T-helper 1 cell (primary cell): ENCODE results near the gene RNASEL.
A peak's percentile ranks its signal among the peaks of the same experiment; 100 is the strongest.
"Not testable (repeated sequence)": the region's sequence is repeated elsewhere in the genome, so short reads cannot be mapped to it uniquely, and the experiment has no call there.

Experiments
- DNase-seq, 5 donors: peaks; one replicate each; pipeline ENCODE4 v3.0.0-alpha.2; 2012 to 2020
- total RNA-seq, 4 donors: gene quantifications; one replicate each; lab custom pipeline; 2026; lab: John Stamatoyannopoulos, UW

The RNASEL gene, protein sequence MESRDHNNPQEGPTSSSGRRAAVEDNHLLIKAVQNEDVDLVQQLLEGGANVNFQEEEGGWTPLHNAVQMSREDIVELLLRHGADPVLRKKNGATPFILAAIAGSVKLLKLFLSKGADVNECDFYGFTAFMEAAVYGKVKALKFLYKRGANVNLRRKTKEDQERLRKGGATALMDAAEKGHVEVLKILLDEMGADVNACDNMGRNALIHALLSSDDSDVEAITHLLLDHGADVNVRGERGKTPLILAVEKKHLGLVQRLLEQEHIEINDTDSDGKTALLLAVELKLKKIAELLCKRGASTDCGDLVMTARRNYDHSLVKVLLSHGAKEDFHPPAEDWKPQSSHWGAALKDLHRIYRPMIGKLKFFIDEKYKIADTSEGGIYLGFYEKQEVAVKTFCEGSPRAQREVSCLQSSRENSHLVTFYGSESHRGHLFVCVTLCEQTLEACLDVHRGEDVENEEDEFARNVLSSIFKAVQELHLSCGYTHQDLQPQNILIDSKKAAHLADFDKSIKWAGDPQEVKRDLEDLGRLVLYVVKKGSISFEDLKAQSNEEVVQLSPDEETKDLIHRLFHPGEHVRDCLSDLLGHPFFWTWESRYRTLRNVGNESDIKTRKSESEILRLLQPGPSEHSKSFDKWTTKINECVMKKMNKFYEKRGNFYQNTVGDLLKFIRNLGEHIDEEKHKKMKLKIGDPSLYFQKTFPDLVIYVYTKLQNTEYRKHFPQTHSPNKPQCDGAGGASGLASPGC
- 15.3 to 49.8 (median 40.8) reads per million in 4 donors for total RNA-seq

DNA sequence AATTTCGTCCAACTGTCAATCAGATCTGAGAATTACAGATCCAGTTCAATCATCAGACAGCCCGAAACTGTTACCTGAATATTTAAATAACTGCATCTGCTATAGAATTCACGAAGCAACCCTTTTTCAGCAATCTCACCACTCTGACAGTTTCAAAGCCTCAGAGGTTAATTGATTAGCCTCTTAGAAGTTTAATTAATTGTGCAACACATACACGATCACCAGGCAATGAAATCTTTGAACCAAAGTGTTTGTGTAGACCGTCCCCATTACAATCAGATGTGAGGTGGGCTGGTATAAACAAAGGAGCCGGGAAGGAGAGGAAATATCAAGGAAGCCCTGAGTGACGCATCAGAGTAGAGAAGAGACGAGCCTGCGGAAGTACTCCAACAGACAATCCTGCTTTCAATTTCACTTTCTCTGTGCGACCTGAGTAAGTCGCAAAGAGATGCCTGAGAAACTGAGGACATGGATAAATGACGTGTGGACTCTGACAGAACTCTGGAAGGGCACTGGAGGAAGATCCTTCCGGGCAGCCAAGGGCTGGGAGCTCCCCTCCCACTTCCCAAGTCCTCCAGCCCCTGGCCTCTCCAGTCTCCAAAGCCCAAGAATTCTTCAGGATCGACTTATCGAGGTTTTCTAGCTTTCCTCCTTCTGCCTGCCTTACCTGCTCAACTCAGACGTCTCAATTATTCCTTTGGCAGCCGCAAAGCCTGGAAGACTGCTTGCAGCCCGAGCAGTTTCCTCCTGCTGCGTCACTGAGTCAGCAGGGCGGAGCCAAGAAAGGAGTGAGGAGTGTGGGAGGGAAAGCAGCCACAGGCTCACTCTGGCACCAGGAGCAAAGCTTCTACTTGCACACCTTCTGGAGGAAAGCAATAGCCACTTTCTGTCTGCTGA lies at the start of gene RNASEL:
TSS of gene RNASEL (minus strand) at position 757 of the 897 bp plus-strand sequence. CDS start 2,450 bp downstream, outside the sequence.
- peak in 4 of 5 donors; percentile 30 to 79 (median 52) for DNase-seq

DNA sequence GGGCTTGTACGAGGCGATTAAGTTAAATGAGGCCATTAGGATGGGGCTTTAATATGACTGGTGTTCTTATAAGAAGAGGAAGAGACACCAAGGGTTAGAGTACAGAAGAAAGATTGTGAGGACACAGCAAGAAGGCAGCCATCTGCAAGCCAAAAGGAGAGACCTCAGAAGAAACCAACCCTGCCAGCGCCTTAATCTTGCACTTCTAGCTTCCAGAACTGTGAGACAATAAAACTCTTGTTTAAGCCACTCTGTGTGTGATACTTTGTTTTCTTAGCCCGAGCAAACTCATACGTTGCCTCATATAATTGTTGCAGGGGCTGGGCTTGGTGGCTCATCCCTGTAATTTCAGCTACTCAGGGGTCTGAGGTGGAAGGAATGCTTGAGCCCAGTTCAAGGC lies 48.7 kb upstream of the RNASEL start:
- no peak for DNase-seq

DNA sequence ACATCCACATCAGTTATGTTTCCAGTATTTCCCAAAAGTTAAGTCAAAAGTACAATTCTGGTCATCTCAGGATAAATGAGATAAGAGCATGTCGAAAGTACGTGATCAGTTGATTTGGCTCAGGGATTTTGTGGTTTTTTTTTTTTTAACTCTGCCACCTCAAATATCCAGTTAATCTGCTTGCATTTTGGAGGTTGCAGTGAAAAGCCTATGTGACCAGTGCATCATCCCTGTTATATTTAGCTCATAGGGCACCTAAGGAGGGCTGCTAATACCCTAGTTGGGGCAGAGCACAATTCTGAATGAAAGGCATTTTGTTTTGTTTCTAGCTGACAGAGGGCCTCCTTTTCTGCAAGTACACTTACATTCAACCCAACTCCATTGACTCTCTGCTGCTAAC lies 46.8 kb upstream of the RNASEL start:
- no peak for DNase-seq

DNA sequence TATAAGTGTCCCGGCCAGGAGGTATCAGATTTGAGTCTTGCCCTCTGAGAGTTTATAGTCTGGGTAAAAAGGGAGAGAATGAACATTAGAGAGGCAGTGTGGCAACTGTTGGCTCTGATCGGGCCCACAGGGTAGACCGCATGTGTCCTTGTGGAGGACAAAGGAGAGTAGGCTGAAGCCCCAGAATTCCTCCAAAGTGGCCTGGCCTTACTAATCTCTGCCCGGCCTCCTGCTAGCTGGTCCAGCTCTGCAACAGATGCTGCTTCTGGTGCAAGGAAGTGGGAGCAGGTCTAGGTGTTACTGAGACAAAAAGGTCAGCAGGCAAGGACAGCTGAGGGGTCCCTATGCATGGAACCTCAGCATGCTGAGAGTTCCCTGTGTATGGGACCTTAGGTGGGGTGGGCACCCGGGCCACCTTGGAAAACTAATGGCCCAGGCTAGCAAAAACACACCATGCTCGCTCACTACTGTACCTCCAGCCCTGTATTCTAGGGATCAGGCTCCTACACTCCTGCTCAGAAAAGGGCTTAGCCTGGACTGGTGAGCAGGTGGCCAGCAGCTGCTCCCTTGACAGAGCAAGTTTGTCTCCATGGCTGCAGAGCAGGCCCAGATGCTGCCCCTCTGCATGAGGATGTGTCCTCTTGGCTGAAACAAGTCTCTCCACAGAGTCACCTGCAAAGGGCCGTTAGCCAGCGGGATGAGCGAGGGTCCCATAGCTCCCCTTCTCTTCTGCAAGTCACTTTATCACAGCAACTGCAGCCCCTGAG lies 45.4 kb upstream of the RNASEL start:
- no peak for DNase-seq

DNA sequence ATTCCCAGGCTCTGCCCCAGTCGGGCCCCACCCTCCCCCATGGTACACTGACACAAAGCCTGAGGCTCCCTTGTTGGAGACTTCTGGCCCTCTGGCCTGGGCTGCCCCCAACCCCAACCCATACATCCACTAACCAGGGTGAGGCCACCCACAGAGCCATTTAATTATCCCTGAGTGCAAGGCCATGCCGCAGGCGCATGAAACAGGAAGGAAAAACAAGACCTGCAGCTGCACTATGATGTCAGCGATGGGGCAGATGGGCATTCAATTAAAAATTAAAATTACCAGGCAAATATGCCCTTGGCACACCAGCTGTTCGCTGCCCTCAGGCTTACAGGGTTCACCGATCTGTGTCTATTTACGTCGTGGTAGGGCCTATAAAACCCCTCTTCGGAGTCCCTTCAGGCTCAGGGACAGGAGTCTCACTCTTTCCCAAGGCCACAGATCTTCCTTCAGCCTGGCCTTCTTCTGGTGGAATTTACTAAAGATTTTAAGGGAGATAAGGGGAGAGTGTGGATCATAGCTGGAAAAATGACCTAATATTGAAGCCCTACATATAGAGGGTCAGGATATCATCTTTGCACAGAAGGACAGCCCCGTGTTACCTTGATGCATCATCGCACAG lies 44.7 kb upstream of the RNASEL start:
- no peak for DNase-seq

DNA sequence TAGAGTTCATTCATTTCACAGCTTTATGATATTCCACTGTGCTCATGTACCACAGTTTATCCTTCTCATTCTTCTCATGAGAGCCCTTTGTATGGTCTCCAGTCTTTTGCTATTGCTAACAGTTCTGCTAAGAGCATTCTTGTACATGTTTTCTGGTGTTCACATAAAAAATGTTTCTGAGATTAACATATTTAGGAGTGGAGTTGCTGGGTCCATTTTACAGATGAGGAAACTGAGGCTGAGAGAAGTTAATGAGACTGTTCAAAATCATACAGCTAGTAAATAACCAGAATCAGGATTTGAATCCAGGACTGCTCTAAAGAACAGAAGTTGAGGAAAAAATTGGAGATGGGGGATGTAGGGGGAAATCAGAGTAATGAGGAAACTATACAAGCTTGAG lies 44.0 kb upstream of the RNASEL start:
- no peak for DNase-seq

DNA sequence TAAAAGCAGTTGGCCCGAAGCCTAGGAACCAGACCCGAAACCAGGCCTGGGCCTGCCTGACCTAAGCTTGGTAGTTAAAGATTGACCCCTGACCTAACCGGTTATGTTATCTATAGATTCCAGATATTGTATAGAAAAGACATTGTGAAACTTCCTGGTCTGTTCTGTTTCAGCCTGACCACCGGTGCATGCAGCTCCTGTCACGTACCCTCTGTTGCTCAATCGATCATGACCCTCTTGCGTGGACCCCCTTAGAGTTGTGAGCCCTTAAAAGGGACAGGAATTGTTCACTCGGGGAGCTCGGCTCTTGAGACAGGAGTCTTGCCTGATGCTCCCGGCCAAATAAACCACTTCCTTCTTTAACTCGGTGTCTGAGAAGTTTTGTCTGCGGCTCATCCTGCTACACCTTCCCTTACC lies 43.4 kb upstream of the RNASEL start:
- DNase-seq, result not testable (repeated sequence)

DNA sequence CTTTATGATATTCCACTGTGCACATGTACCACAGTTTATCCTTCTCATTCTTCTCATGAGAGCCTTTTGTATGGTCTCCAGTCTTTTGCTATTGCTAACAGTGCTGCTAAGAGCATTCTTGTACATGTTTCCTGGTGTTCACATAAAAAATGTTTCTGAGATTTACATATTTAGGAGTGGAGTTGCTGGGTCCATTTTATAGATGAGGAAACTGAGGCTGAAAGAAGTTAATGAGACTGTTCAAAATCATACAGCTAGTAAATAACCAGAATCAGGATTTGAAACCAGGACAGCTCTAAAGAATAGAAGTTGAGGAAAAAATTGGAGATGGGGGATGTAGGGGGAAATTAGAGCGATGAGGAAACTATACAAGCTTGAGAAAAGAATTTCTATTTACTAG lies 42.9 kb upstream of the RNASEL start:
- no peak for DNase-seq

DNA sequence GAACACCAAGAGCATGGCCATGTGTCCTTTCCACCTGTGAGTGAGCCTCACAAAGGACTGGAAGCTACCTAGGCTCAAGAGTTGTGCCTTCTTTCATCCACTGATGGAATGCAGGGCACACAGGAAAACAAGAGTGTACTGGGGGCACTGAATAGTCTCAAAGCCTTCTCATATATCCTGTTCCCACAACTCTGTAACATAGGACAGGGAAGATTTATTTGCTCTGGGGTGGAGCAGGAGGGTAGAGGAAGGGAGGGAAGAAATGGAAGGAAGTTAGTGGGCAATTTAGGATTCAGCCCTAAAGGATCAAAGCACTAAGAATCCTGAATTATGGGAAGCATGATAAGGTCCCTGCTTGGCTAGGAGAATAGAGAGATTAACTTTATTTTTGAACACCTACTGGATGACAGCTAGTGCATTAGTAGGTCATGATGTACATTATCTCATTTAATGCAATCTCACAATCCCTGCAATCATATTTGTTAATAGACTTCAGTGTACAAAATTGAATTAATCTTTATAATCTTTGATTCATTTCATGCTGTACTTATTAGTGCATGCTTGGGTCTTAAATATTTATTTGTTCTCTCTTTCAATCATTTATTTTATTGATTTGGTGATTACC lies 42.1 kb upstream of the RNASEL start:
- no peak for DNase-seq

DNA sequence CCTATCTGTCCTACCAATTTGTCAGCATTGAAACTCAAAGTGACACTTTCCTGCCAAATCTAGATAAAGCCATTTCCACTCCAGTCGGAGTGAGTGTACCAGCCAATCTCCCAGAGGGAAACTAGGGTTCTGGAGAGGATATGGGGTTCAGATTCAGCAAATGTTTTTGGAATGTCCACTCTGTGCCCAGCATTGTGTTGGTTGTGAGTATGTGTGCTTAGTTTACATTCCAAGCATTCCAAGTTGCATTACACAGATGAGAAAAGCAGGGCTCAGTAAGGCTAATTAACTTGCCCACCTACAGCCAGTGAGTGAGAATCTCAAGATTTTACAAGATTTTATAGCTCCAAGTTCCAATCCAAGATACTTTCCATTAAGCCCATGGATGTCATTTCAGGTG lies 41.5 kb upstream of the RNASEL start:
- DNase-seq, result no peak

DNA sequence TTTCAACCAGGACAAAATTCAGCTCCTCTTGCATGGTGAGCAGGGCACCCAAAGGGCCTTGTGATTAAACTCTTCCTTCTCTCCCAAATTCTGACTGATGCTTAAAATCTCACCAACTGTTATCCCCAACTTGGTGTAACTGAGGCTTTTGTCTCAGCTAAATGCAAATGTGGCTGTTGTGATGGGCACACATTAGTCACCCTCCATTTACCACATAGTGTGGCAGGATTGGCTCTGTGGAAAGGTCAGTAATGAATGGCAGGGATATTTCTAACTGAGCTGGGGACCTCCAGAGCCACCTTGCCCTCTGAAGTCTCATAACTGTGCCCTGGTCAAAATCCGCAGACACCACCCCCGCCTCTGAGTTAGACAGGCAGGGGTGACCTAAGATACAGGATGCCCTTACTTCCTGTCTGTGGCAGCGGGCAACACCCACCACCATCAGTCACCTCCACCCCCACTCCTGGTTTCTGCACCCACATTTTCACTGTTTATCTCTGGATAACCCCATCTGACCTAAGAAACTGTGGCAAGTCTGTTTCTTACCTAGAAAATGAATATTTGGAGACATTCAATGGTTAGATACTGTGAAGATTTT lies 40.5 kb upstream of the RNASEL start:
- peak in 4 of 5 donors; percentile 27 to 64 (median 36) for DNase-seq

DNA sequence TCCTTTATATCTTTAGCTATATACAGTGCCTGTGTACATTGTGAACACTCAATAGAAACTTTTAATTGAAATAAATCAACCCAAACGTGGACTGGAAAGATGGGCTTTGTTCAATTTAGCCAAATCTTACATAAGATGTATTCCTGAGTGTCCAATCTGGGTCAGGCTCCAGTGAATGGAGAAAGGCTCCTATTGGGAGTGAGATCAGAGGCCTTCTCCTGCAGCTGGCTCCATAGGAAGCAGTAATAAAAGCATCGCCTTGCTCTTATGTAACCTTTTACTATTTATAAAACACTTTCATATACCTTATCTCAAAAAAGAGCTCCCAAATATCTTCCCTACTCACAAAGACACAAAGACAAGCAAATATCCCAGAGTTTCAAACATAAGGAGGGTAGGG lies 40.0 kb upstream of the RNASEL start:
- DNase-seq, result no peak

DNA sequence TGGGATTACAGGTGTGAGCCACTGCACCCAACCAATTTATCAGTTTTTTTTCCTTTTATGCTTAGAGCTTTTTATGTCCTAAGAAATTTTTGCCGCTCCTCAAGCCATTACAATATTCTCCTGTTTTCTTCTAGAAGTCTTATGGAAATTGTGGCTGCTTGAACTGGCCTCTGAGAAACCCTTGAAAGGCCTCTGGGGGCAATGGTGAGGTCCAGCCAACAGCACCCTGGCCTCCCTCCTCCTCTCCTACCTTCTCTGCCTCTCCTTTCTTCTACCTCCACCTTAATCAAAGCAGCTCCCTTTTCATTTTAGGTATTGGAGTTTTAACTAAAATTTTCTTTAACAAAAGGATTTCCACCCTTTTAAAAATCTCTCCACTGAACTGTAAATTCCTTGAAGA lies 39.6 kb upstream of the RNASEL start:
- no peak for DNase-seq

DNA sequence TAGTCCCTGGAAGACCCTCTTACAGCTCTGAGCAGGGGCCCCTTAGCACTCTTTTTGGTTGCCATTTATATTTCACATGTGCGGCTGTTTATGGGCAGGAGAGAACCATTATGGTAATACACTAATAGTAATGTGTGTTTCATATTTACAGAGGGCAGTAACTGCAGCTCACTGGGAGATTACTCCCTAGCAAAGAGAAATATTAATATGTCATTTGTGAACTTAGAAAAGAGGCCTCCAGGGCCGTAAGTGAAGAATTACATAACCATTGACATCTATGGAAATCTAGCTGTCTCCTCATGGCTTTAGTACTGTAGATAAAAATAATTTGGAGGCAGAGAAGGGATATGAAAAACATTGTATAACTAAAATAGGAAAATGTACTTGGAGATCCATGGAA lies 38.6 kb upstream of the RNASEL start:
- DNase-seq, result no peak

DNA sequence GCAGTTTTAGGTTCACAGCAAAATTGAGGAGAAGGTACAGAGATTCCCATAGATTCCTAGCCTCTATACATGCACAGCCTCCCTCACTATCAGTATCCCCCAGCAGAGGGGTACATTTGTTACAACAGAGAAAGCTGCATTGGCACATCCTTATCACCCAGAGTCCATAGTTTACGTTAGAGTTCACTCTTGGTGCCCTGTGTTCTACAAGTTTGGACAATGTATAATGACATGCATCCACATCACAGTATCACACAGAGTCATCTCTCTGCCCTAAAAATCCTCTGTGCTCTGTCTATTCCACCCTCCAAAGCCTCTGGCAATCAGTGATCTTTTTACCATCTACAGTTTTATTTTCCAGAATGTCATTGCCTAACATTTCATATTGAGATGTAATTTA lies 37.5 kb upstream of the RNASEL start:
- DNase-seq, result no peak

DNA sequence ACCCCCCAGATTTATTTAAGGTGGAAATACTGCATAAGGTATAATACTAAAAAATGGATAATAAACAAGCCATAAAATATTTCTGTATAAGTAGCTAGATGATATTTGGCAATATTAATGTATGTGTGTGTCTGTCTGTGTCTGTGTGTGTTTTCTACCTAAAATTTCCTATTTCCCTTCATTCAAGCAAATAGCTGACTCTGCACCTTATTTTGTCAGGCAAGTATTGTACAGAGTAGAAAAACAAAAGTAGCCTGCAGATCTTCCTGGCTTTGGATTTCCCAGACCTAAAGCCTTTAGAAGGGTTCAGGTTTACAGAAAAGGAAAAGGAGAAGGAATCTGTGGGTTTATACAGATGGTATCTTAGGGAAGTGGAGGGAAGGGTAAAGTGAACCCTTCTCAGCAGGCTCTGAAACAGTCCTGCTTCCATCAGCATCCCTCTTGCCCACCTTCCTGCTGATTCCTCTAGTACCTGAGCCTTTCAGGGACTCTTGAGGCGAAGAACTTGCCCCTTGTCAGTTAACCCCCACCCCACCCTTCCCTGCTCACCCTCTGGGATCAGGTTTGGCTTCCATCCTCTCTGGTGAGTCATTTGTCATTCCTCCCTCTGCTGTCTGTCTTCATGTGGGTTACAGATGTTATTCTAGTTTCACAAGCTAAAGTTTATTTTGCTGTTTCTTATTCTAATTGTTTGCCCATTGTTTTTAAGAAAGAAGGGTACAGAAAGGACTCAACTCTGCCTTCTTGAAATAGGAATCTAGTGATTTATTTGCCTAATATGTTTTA lies 36.9 kb upstream of the RNASEL start:
- no peak for DNase-seq

DNA sequence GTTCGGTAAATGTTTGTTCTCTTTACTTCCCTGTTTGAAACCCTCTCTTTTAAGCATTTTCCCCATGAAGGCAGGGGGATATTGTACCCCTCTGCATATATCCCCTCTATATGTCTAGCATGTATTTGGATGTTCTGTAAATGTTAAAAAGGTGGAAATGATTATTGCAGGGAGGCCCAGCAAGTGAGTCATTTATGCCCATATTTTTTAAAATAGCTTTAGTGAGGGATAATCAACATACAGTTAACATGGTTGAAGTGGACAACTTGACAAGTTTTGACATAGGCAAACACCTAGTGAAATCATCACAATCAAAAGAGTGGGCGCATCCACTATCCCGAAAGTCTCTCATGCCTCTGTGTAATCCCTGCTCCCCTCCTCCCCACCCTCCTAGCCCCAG lies 36.0 kb upstream of the RNASEL start:
- no peak for DNase-seq

DNA sequence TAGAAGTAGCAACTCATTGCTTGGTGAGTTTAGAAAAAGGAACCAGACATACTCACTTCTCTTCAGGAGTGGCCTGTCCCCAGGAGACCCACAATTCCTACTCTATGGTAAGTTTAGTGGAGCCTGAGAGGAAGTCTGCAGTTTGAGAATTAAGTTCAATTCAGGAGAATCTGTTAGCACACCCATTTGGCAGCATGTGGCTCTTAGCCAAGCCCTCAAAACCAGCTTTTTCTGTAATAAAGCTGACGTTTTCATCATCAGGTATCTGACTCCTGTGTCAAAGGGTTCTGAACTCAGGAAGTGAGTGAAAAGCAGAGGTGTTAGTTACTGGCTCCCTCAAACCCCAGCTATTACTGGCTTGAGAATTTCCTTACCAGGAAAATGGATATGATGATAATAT lies 35.5 kb upstream of the RNASEL start:
- DNase-seq, result peak in 1 of 5 donors; percentile 32

DNA sequence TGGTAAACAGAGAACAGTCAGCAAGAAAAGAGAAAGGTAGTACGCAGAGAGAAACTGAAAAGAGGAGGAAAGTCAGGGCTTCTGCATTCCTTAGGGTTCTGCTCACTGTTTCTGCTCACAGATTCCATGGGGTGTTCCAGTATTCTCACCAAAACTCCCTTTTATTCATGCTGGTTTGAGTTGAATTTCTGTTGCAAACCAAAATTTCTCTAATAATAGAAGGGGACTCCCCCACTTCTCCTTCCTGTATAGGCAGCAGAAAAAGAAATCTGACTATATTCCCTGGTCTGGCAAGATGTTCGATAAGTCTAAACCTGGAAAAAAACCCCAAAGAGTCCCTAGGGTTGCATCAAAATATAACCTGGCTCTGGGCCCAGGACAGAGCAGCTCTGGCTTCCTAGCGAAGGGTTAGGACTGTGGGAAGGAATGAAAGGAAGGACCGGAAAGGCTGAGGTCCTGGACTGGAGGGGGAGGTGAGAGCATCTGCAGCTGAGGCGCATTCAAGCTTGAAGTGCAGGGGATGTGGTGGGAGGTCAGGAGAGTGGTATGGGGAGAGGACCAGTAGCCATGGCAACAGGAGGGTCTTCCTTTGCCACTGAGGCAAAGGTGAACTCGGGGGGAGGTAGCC lies 34.0 kb upstream of the RNASEL start:
- DNase-seq, result no peak
